Mammary epithelial cell (primary cell): ENCODE data around the gene PPP1R14B.

Experiments
- EZH2 ChIP-seq: IDR thresholded peaks from 2 replicates; pipeline ENCODE4 v1.6.1; 2012; ENCODE audit warnings: low read length, inconsistent platforms, borderline replicate concordance
- TF ChIP-seq, protein P1 (sequence below), 2 donors: IDR thresholded peaks in 1 of 2; conservative IDR thresholded peaks in 1 of 2; 2 replicates each; pipeline ENCODE4 v1.5.1; 2011 to 2012; ENCODE audit warnings: inconsistent platforms in 2 of 2, low read length in 2 of 2, mild to moderate bottlenecking in 2 of 2, control low read depth in 1 of 2, low read depth in 1 of 2; ENCODE audit not compliant: insufficient read depth in 1 of 2; ENCODE audit errors: extremely low read depth in 1 of 2

DNA sequence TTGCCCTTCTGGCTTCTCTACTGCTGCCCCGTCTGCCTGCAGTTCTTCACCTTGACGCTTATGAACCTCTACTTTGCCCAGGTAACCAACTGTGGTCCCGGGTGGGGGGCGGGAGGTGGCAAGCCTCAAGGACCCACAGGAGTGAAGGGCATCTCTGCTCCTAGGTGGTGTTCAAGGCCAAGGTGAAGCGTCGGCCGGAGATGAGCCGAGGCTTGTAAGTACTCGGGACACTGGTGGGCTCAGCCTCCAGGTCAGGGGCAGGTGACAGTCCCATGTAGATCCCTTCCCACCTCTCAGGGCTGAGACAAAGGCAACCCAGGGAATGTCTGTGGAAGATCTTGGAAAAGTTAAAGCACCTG, 40.0 kb upstream of the PPP1R14B start:
- no peak for TF ChIP-seq EZH2
- TF ChIP-seq, protein P1, sequence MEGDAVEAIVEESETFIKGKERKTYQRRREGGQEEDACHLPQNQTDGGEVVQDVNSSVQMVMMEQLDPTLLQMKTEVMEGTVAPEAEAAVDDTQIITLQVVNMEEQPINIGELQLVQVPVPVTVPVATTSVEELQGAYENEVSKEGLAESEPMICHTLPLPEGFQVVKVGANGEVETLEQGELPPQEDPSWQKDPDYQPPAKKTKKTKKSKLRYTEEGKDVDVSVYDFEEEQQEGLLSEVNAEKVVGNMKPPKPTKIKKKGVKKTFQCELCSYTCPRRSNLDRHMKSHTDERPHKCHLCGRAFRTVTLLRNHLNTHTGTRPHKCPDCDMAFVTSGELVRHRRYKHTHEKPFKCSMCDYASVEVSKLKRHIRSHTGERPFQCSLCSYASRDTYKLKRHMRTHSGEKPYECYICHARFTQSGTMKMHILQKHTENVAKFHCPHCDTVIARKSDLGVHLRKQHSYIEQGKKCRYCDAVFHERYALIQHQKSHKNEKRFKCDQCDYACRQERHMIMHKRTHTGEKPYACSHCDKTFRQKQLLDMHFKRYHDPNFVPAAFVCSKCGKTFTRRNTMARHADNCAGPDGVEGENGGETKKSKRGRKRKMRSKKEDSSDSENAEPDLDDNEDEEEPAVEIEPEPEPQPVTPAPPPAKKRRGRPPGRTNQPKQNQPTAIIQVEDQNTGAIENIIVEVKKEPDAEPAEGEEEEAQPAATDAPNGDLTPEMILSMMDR (conservative IDR thresholded peaks at IDR 0.05 in 1 of 2, IDR thresholded peaks at IDR 0.05 in 1 of 2; ENCODE audit: extremely low read depth in 1 of 2, insufficient read depth in 1 of 2, low read depth in 1 of 2, low read length in 2 of 2), result no peak
